HG03097 (cell line): ENCODE results near the gene RNPEP.
A peak's percentile ranks its signal among the peaks of the same experiment; 100 is the strongest.
"Not testable (repeated sequence)": the region's sequence is repeated elsewhere in the genome, so short reads cannot be mapped to it uniquely, and the experiment has no call there.

Experiments used
- ATAC-seq: cut with Tn5 transposase; IDR thresholded peaks from one replicate; pipeline ENCODE4 v1.9.1; 2021; ENCODE audit not compliant: unreplicated experiment, low FRiP score

The RNPEP gene

GRCh38 chr1:202009326-202010179 lies 27.1 kb downstream of the RNPEP start:
- ATAC-seq: peak; percentile 44

GRCh38 chr1:202010180-202011015 lies 27.9 kb downstream of the RNPEP start, which contains the start of gene ELF3:
TSS of gene ELF3 (plus strand) at chr1:202010587. CDS start at chr1:202011137, 550 bp downstream.
- peak; percentile 50 for ATAC-seq

GRCh38 chr1:202011994-202012393 lies 29.5 kb downstream of the RNPEP start:
- no peak for ATAC-seq

GRCh38 chr1:202012544-202013478 lies 30.4 kb downstream of the RNPEP start:
- ATAC-seq: no peak

- no peak for ATAC-seq
Observed at GRCh38 chr1:202013603-202014002, 31.2 kb downstream of the RNPEP start.

- no peak for ATAC-seq
Observed at GRCh38 chr1:202014060-202014459, 31.6 kb downstream of the RNPEP start.

GRCh38 chr1:202014915-202015661 lies 32.6 kb downstream of the RNPEP start:
- no peak for ATAC-seq

- ATAC-seq: no peak
Observed at GRCh38 chr1:202015662-202015937, 33.2 kb downstream of the RNPEP start.

GRCh38 chr1:202016022-202016810 lies 33.8 kb downstream of the RNPEP start:
- no peak for ATAC-seq

GRCh38 chr1:202016811-202017748 lies 34.6 kb downstream of the RNPEP start:
- ATAC-seq: no peak

- no peak for ATAC-seq
Observed at GRCh38 chr1:202017749-202018467, 35.5 kb downstream of the RNPEP start.

GRCh38 chr1:202018468-202019234 lies 36.2 kb downstream of the RNPEP start:
- no peak for ATAC-seq

GRCh38 chr1:202019235-202019558 lies 36.7 kb downstream of the RNPEP start:
- not testable (repeated sequence) for ATAC-seq

- ATAC-seq: no peak
Observed at GRCh38 chr1:202023001-202023433, 40.6 kb downstream of the RNPEP start.

- ATAC-seq: no peak
Observed at GRCh38 chr1:202029171-202029665, 46.8 kb downstream of the RNPEP start.

GRCh38 chr1:202029727-202030126 lies 47.3 kb downstream of the RNPEP start:
- no peak for ATAC-seq

- ATAC-seq: no peak
Observed at GRCh38 chr1:202031796-202032195, 49.3 kb downstream of the RNPEP start.
